HepG2 (cell line): Measurements from ENCODE around the gene E2F1. TPM values are rescaled to one million over a fixed set of nuclear protein-coding genes. Genes with fewer than 3 reads are reported as not detected.

Experiments used
- ATAC-seq: fragments of 200-7000 bp; cut with Tn5 transposase; 3 replicates; pipeline ENCODE4 v1.9.1; 2020; ENCODE audit warnings: mild to moderate bottlenecking, moderate library complexity
- BruUV-seq: library from RNA; stranded (reverse); fragments of 400-500 nt; replicated peaks from 2 replicates; lab custom pipeline; 2021; lab: Mats Ljungman, UMichigan
- CTCF ChIA-PET: fragments of 300-600 bp; formaldehyde crosslinking; extraction: SDS; loops from one replicate; lab custom pipeline; 2021; ENCODE audit warnings: low total read pairs, inconsistent platforms, low intra/inter-chr PET ratio; lab: Yijun Ruan, JAX
- POLR2A ChIA-PET: fragments of 350-600 bp; sonication (Branson Sonifier 250); formaldehyde crosslinking; loops from one replicate; lab custom pipeline; 2020; ENCODE audit warnings: antibody characterized with exemption, inconsistent platforms; lab: Yijun Ruan, JAX
- DNase-seq: peaks from one replicate; pipeline ENCODE4 v3.0.0-alpha.2; 2015; ENCODE audit warnings: low spot score
- FAIRE-seq: peaks from 3 replicates; lab custom pipeline; 2011; peaks lifted over from hg19 to GRCh38; lab: Jason Lieb, UNC
- H2AFZ ChIP-seq: one replicate; pipeline ENCODE4 v1.6.1; 2011; ENCODE audit warnings: low read length, inconsistent platforms
- H3K27ac ChIP-seq: fragments of 300-600 bp; 3 replicates; pipeline ENCODE4 v1.8.0; 2011; ENCODE audit warnings: mixed run types, mild to moderate bottlenecking, mixed read lengths, low read length, inconsistent platforms; ENCODE audit not compliant: insufficient read depth; ENCODE audit errors: extremely low read length
- H3K27me3 ChIP-seq, 2 experiments: fragments of 200-600 bp in 1 of 2; 2 replicates in 1 of 2; 3 replicates in 1 of 2; pipeline versions ENCODE4 v1.6.0 to v1.8.0; 2011; ENCODE audit warnings: low read length in 2 of 2, mild to moderate bottlenecking in 2 of 2, moderate library complexity in 2 of 2, inconsistent platforms in 1 of 2; ENCODE audit not compliant: insufficient read depth in 2 of 2, control insufficient read depth in 1 of 2
- H3K36me3 ChIP-seq, 2 experiments: fragments of 200-600 bp in 1 of 2; replicated peaks in 1 of 2; 2 replicates in 1 of 2; 3 replicates in 1 of 2; pipeline versions ENCODE4 v1.5.1 to v1.8.0; 2011; ENCODE audit warnings: low read length in 2 of 2, inconsistent platforms in 1 of 2; ENCODE audit not compliant: insufficient read depth in 2 of 2, control insufficient read depth in 1 of 2
- H3K4me1 ChIP-seq: 2 replicates; pipeline ENCODE4 v1.5.1; 2012; ENCODE audit warnings: low read length, inconsistent platforms; ENCODE audit not compliant: insufficient read depth
- H3K4me2 ChIP-seq: 2 replicates; pipeline ENCODE4 v1.6.0; 2011; ENCODE audit warnings: low read depth, low read length, inconsistent platforms
- H3K4me3 ChIP-seq, 3 experiments: fragments of 200-600 bp in 1 of 3; sonication (generic), shearing (Covaris generic) in 1 of 3; replicated peaks in 1 of 3; 2 replicates each; pipeline ENCODE4 v1.5.1; 2011 to 2016; ENCODE audit warnings: low read length in 3 of 3, inconsistent platforms in 2 of 3, low read depth in 2 of 3, mild to moderate bottlenecking in 2 of 3, control low read depth in 1 of 3, mixed read lengths in 1 of 3; ENCODE audit not compliant: insufficient read depth in 1 of 3
- H3K79me2 ChIP-seq: one replicate; pipeline ENCODE4 v1.6.1; 2011; ENCODE audit warnings: low read length, inconsistent platforms; ENCODE audit not compliant: insufficient read depth
- H3K9ac ChIP-seq: 2 replicates; pipeline ENCODE4 v1.6.0; 2011; ENCODE audit warnings: mild to moderate bottlenecking, low read depth, low read length, inconsistent platforms; ENCODE audit not compliant: insufficient read depth
- H3K9me3 ChIP-seq: 2 replicates; pipeline ENCODE4 v1.5.1; 2012; ENCODE audit warnings: mild to moderate bottlenecking, low read length
- H4K20me1 ChIP-seq: 2 replicates; pipeline ENCODE4 v1.6.0; 2011; ENCODE audit warnings: inconsistent platforms, mild to moderate bottlenecking, low read length, moderate library complexity; ENCODE audit not compliant: insufficient read depth
- ATF7 ChIP-seq, 2 experiments: fragments of 450-650 bp in 1 of 2; sonication (generic) in 1 of 2; formaldehyde crosslinking in 1 of 2; IDR thresholded peaks; 2 replicates each; pipeline versions ENCODE4 v1.4.0 to v1.6.1; 2016 to 2020; ENCODE audit warnings: antibody characterized with exemption in 1 of 2, mild to moderate bottlenecking in 1 of 2, missing genetic modification reagents in 1 of 2
- BRF2 ChIP-seq: sonication (generic); formaldehyde crosslinking; IDR thresholded peaks from 2 replicates; pipeline ENCODE4 v1.8.1; 2022; ENCODE audit warnings: mild to moderate bottlenecking, missing genetic modification reagents
- EP300 ChIP-seq, 3 experiments: sonication (generic) in 1 of 3; formaldehyde crosslinking in 1 of 3; IDR thresholded peaks; 2 replicates each; pipeline versions ENCODE4 v1.5.1 to v1.6.1; 2011 to 2020; ENCODE audit warnings: low read depth in 2 of 3, low read length in 2 of 3, borderline replicate concordance in 1 of 3, improper control_type of control experiment in 1 of 3, mild to moderate bottlenecking in 1 of 3, missing genetic modification reagents in 1 of 3, moderate library complexity in 1 of 3
- JUND ChIP-seq: sonication (generic); formaldehyde crosslinking; IDR thresholded peaks from 2 replicates; pipeline ENCODE4 v1.8.0; 2022; ENCODE audit warnings: mild to moderate bottlenecking, missing genetic modification reagents
- NCOA1 ChIP-seq: sonication (generic); formaldehyde crosslinking; IDR thresholded peaks from 2 replicates; pipeline ENCODE4 v1.9.0; 2021; ENCODE audit warnings: missing genetic modification reagents
- NR2F1 ChIP-seq, 2 experiments: fragments of 450-650 bp in 1 of 2; formaldehyde crosslinking in 1 of 2; IDR thresholded peaks; 2 replicates each; pipeline versions ENCODE4 v1.5.0 to v1.6.1; 2016 to 2020; ENCODE audit warnings: mild to moderate bottlenecking in 1 of 2, missing compliant biosample characterization in 1 of 2, missing genetic modification reagents in 1 of 2, moderate library complexity in 1 of 2
- REST ChIP-seq, 2 experiments: IDR thresholded peaks; 2 replicates each; pipeline ENCODE4 v1.6.1; 2011 to 2012; ENCODE audit warnings: low read length in 2 of 2, borderline replicate concordance in 1 of 2, low read depth in 1 of 2, mild to moderate bottlenecking in 1 of 2, moderate library complexity in 1 of 2
- RXRA ChIP-seq: sonication (generic); formaldehyde crosslinking; IDR thresholded peaks from 2 replicates; pipeline ENCODE4 v1.5.1; 2020; ENCODE audit warnings: missing genetic modification reagents
- SAP130 ChIP-seq: IDR thresholded peaks from 2 replicates; pipeline ENCODE4 v1.6.1; 2016; ENCODE audit warnings: low read depth
- SRF ChIP-seq: IDR thresholded peaks from 2 replicates; pipeline ENCODE4 v1.6.1; 2011; ENCODE audit warnings: mild to moderate bottlenecking, low read depth, low read length, moderate library complexity
- TEAD3 ChIP-seq: optimal IDR thresholded peaks from 2 replicates; pipeline ENCODE3; 2016; ENCODE audit warnings: borderline replicate concordance
- ZNF24 ChIP-seq: fragments of 450-650 bp; IDR thresholded peaks from 2 replicates; pipeline ENCODE4 v1.6.1; 2017; ENCODE audit warnings: antibody characterized with exemption, mild to moderate bottlenecking
- ZNF766 ChIP-seq: sonication (generic); formaldehyde crosslinking; IDR thresholded peaks from 2 replicates; pipeline ENCODE4 v1.5.0; 2020; ENCODE audit warnings: missing genetic modification reagents, borderline replicate concordance
- ZSCAN31 ChIP-seq: sonication (generic); formaldehyde crosslinking; IDR thresholded peaks from 2 replicates; pipeline ENCODE4 v1.5.0; 2020; ENCODE audit warnings: low read depth, mild to moderate bottlenecking, missing genetic modification reagents
- WGBS: methylation state at CpG from one replicate; pipeline ENCODE4 v1.1.6; 2017; ENCODE audit warnings: low lambda C conversion rate; 5-methylcytosine and 5-hydroxymethylcytosine counted together
- in situ Hi-C: cut with HindIII; loops from 2 replicates; pipeline ENCODE4 v1.10.0; 2017; ENCODE audit warnings: low pct_unique_long_range_greater_than_20kb; ENCODE audit not compliant: extremely low pct_ligation_motif_present
- intact Hi-C: fragments of 100-400 bp; cut with micrococcal nuclease; formaldehyde crosslinking; loops from one replicate; pipeline ENCODE4 v1.10.0; 2022; ENCODE audit not compliant: unreplicated experiment
- polyA plus RNA-seq, 8 experiments: library from polyadenylated mRNA; depleted of rRNA in 3 of 8; stranded (reverse) in 7 of 8; unstranded in 1 of 8; fragments of >200 nt; fragmentation: Illumina TruSeq in 4 of 8; extraction: Trizol in 4 of 8; gene quantifications; 2 replicates each; pipeline versions ENCODE4 v1.2.1 to v1.2.3, GENCODE V29; 2011 to 2016; ENCODE audit warnings: low read depth in 4 of 8, missing spikeins in 1 of 8, mixed read lengths in 1 of 8; ENCODE audit not compliant: insufficient read depth in 1 of 8
- total RNA-seq, 5 experiments: library from RNA; depleted of rRNA; stranded (reverse); fragments of >200 nt; fragmentation: Illumina TruSeq; extraction: Trizol; gene quantifications; 2 replicates each; pipeline ENCODE4 v1.2.3, GENCODE V29; 2016; ENCODE audit warnings: low read depth in 1 of 5

E2F1 gene
- total and polyA plus RNA-seq, 2 of the 13 experiments (the other 11 are each of a cell fraction or from before 2014, with no cell fraction given) = 25.5 to 39.4 TPM

DNA sequence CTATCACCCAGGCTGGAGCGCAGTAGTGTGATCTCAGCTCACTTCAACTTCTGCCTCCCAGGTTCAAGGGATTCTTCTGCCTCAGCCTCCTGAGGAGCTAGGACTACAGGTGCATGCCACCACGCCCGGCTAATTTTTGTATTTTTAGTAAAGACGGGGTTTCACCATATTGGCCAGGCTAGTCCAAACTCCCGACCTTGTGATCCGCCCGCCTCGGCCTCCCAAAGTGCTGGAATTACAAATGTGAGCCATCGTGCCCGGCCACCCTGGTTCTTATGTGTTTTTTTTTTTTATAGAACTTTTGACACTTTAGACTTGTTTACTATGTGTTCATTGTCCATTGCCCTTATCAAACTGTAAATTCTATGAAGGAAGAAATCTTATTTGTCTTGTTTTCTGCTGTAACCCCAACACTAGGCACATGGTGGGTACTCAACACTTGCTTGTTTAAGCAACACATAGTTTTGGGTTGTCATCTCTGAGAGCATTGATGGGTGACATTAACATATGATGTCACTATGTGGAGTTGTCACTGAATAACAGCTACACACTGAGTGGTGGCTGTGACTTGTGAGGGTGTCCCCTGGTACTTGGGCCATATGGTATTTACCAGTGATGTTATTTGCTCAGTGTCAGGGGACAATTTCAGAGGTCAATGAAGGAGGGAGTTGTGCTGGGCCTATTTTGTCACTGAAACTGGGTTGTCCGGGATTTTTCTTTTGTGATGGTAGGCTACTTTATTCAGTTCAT, 35.4 kb upstream of the E2F1 start:
- H3K36me3 ChIP-seq = no peaks in the 10 kb centered on the region
- H3K9me3 ChIP-seq = no peaks in the 10 kb centered on the region
- ChIA-PET CTCF (no interaction called here), POLR2A (interaction anchor here (3.2 kb wide), 1 partner anchor 11 kb away, joined by 12 read pairs; the partner anchor contains the start of gene ZNF341)
- intact Hi-C loops (no loop called here), in situ Hi-C loops (no loop called here)
- no peaks in the 10 kb centered on the region for H4K20me1 ChIP-seq
- H2AFZ ChIP-seq = no peak overlapping the region
- H3K79me2 ChIP-seq = no peaks in the 10 kb centered on the region
- FAIRE-seq (peak; percentile 4), DNase-seq (peak; percentile 54), ATAC-seq (peak; percentile 42)
- H3K9ac ChIP-seq = no peak overlapping the region
- 30% methylated on average over 11 of the region's 11 CpGs for WGBS
- H3K4me3 ChIP-seq = no peak overlapping the region
- no TSS peak for BruUV-seq
- H3K4me1 ChIP-seq = peaks cover 81% of the 10 kb centered on the region
- no peak overlapping the region for H3K27ac ChIP-seq
- H3K4me2 ChIP-seq = peak overlapping the region; percentile 5
- H3K27me3 ChIP-seq = no peaks in the 10 kb centered on the region
- TF ChIP-seq ZNF24 = no peak
- TF ChIP-seq NR2F1 (CRISPR knock-in tag; IDR thresholded peaks at IDR 0.05) = 0 out of 4 replicates have a peak, but pooled peaks of 1 of the 2 experiments have one; percentile 20
- 0 out of 2 replicates have a peak, but pooled peaks have one; percentile 34 for TF ChIP-seq ZSCAN31 (CRISPR knock-in tag)
- TF ChIP-seq NCOA1 (CRISPR knock-in tag) = no peak
- TF ChIP-seq BRF2 (CRISPR knock-in tag) = no peak
- no peak for TF ChIP-seq EP300 (IDR thresholded peaks at IDR 0.05; ENCODE audit: low read depth in 2 of 2, low read length in 2 of 2)
- no peak for TF ChIP-seq EP300 (CRISPR knock-in tag; IDR thresholded peaks at IDR 0.05; ENCODE audit: borderline replicate concordance)
- TF ChIP-seq ZNF766 (CRISPR knock-in tag) = 0 out of 2 replicates have a peak, but pooled peaks have one; percentile 4
- no peak for TF ChIP-seq SRF
- peak; percentile 81 for TF ChIP-seq ATF7 (IDR thresholded peaks at IDR 0.05)
- peak; percentile 27; the same call in 1 of the 2 replicates for TF ChIP-seq ATF7 (CRISPR knock-in tag; IDR thresholded peaks at IDR 0.05)
- no peak; the same call in 1 of the 2 replicates for TF ChIP-seq RXRA (CRISPR knock-in tag)
- TF ChIP-seq SAP130 (CRISPR knock-in tag) = 0 out of 2 replicates have a peak, but pooled peaks have one; percentile 29
- peak; percentile 59 for TF ChIP-seq TEAD3 (CRISPR knock-in tag)
- TF ChIP-seq JUND (CRISPR knock-in tag) = 0 out of 2 replicates have a peak, but pooled peaks have one; percentile 16
- TF ChIP-seq REST (IDR thresholded peaks at IDR 0.05; ENCODE audit: borderline replicate concordance in 1 of 2, low read depth in 1 of 2, low read length in 2 of 2) = no peak
